Kidney capillary endothelial cell (primary cell): Measurements from ENCODE around the gene AK5.
"Not testable (repeated sequence)": the region's sequence is repeated elsewhere in the genome, so short reads cannot be mapped to it uniquely, and the experiment has no call there.

Experiments
- DNase-seq: peaks from one replicate; pipeline ENCODE4 v3.0.0-alpha.2; 2018; ENCODE audit warnings: low spot score

AK5 gene

DNA sequence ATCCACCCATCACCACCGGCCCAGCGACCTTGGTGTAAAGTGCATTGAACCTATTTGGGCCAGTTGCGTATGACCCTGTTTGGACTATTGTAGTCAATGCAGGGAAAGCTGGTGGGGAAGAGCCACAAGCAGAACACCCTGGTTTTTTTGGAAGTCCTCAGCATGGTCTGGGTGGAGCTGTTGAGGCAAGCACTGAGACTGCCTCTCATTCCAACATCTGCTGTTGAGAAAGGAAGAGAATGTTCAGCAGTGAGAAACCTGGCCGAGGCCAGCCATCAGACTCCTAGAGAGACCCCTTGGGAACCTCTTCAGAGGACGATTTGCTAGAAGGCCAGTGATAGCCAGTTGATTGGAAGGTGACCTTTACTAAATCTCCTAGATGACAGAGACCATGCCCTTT is 217.6 kb downstream of the AK5 start:
- DNase-seq = no peak

DNA sequence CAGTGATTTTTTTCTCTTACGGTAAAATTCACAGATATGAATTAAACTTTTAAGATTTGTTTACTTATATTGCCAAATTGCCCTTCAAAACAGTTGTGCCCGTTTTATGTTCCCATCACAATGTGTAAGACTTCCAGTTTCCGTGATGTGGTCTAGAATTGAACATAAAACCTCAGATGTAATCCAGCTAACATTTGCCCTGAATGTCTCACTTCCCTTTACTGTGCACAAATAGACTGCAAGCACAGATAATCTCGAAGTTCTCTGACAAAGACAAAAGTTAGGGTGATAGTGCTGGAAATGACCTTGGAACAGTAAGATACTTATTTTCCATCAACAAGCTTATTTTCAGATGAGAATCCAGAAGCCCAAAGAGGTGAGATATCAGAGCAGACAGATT is 223.2 kb downstream of the AK5 start:
- DNase-seq = no peak

DNA sequence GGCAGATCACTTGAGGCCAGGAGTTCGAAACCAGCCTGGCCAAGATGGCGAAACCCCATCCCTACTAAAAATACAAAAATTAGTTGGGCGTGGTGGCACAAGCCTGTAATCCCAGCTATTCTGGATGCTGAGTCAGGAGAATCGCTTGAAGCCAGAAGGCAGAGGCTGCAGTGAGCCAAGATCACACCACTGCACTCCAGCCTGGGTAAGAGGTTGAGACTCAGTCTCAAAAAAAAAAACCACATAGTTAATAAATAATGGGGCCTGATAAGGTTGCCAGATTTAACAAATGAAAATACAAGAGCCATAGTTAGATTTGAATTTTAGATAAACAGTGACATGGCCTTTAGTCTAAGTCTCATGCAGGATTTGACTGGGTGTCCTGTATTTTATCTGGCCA is 225.0 kb downstream of the AK5 start:
- DNase-seq = no peak

DNA sequence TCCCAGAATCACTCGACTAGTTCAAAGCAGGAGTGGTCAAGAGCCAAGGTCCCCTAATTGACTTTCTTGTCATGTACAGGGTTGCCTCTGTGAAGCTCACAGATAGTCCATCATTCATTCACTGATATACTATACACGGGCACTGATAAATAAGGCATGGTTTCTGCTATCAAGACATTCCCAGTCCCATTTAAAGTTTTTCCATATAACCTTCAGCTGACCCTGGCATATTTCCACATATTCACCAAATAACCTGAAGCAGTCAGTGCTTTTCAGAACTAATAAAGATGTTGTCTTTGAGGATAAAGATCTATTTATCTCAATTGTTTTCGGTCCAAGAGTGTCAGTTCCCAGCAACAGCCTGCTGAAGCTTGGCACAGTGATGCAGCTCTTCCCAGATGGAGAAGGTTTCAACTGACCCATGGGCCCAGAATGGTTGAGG is 227.3 kb downstream of the AK5 start:
- no peak for DNase-seq

GRCh38 chr1:77509898-77510297 is 228.1 kb downstream of the AK5 start:
- DNase-seq = no peak

DNA sequence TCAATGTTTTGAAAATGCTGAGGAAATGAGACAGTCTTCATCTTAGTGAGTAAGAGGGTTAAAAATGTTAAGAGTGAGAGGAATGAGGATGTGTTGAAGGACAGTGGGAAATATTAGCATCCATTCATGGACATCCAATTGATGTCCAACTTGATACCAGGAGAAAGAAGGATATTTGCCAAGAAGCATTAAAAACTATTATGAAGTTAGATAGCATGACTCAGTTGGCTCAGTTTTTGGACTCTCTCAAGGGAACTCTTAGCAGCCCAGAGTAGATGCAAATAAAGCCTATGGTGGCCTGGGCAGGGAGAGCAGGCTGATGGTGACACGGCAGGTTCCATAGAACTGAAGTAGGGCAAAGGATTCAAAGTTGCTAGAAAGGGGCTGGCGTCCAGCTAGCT is 229.6 kb downstream of the AK5 start:
- DNase-seq = peak; percentile 38

DNA sequence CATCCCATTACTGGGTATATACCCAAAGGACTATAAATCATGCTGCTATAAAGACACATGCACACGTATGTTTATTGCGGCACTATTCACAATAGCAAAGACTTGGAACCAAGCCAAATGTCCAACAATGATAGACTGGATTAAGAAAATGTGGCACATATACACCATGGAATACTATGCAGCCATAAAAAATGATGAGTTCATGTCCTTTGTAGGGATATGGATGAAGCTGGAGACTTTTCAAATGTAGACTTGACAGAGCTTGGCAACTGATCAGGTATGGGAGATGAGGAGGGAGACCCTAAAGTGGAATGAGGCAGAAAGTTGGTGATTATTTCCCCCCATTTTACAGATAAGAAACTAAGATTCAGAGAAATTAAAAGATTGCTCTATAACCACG is 230.8 kb downstream of the AK5 start:
- not testable (repeated sequence) for DNase-seq

- no peak for DNase-seq
Observed at GRCh38 chr1:77513839-77514763, 232.3 kb downstream of the AK5 start.

- no peak for DNase-seq
Observed at GRCh38 chr1:77514921-77515776, 233.3 kb downstream of the AK5 start.

DNA sequence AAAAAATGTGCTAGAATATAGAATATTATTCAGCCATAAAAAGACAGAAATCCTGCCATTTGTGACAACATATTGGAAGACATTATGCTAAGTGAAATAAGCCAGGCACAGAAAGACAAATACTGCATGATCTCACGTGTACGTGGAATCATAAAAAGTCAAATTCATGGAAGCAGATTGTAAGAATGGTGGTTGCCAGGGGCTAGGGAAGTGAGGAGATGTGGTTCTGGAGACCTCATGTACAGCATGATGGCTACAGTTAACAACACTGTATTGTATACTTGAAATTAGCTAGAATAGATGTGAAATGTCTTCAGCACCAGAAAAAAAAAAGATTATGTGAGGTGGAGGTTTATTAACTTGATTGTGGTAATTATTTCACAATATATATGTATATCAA is 234.3 kb downstream of the AK5 start:
- DNase-seq = no peak

GRCh38 chr1:77524038-77524437 is 242.2 kb downstream of the AK5 start:
- no peak for DNase-seq

- DNase-seq = not testable (repeated sequence)
Observed at GRCh38 chr1:77531149-77531548, 249.3 kb downstream of the AK5 start.

DNA sequence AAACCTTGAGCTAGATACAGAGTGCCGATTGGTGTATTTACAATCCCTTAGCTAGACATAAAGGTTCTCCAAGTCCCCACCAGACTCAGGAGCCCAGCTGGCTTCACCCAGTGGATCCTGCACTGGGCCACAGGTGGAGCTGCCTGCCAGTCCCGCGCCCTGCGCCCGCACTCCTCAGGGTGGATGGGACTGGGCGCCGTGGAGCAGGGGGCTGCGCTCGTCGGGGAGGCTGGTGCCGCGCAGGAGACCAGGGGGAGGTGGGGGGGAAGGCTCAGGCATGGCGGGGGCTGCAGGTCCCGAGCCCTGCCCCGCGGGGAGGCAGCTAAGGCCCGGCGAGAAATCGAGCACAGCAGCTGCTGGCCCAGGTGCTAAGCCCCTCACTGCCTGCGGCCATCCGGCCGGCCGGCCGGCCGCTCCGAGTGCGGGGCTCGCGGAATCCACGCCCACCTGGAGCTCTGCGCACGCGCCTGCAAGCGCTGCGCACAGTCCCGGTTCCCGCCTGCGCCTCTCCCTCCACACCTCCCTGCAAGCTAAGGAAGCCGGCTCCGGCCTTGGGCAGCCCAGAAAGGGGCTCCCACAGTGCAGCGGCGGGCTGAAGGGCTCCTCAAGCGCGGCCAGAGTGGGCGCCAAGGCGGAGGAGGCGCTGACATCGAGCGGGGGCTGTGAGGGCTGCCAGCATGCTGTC is 249.9 kb downstream of the AK5 start:
- DNase-seq = not testable (repeated sequence)

- DNase-seq = no peak
Observed at GRCh38 chr1:77532641-77533040, 250.8 kb downstream of the AK5 start.

- DNase-seq = peak; percentile 66
Observed at GRCh38 chr1:77533660-77534305, 252.0 kb downstream of the AK5 start.

DNA sequence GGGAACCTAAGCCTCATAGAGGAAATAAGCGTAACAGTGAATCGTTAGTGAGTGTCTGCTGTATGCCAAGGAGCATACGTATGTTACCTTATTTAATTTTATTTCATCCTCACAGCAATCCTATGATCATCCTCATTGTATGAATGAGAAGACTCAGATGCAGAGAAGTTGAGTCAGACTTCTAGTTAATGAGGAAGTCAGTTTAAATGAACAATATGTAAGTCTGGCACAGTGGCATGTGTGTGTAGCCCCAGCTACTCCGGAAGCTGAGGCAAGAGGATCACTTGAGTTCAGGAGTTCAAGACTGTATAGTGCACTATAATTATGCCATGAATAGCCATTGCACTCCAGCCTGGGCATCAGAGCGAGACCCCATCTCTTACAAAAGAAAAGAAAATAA is 252.6 kb downstream of the AK5 start:
- peak; percentile 38 for DNase-seq

GRCh38 chr1:77536813-77537212 is 255.0 kb downstream of the AK5 start:
- peak; percentile 70 for DNase-seq

GRCh38 chr1:77538956-77539518 is 257.2 kb downstream of the AK5 start:
- no peak for DNase-seq

DNA sequence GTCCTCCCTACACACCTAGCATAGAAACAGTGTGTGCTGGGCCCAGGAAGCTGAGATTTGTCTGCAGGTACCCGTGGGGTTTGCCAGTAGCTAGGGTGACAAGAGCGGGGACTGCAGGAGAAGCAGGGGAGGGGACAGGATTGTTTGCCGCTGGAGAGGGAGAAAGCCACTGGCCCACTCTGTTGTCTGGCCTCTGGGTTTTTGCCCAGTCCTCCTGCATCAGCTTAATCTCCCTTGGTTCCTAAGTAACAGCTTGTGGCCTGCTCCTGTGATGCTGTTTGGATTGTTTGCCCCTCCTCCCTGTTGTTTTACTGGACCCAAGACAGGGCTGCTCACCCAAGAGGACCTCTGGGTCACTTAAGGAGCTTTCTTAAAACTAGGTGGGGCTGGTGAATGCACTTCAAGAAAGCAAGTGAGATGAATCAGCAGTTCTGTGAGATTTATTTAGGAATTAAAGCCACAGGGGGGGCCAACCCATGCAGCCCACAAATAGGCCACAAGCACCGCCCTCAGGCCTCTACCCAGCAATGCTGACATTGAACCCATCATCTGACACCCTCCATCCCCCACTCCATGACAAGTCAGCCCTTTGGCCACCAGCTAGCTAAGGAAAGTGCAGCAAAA is 257.8 kb downstream of the AK5 start:
- DNase-seq = no peak

- DNase-seq = no peak
Observed at GRCh38 chr1:77540501-77541161, 258.8 kb downstream of the AK5 start.

- no peak for DNase-seq
Observed at GRCh38 chr1:77541162-77541545, 259.3 kb downstream of the AK5 start.
